Raji (cell line): ENCODE results near the gene PTPN4.

ENCODE experiments used
- POLR2A ChIP-seq: IDR thresholded peaks from 2 replicates; pipeline ENCODE4 v1.6.1; 2011; ENCODE audit warnings: low read depth, low read length, control low read depth; ENCODE audit not compliant: insufficient read depth

PTPN4 gene

GRCh38 chr2:119808516-119809147 is 48.9 kb downstream of the PTPN4 start:
- TF ChIP-seq POLR2A, result no peak

GRCh38 chr2:119809339-119810048 is 49.8 kb downstream of the PTPN4 start:
- TF ChIP-seq POLR2A, result no peak

DNA sequence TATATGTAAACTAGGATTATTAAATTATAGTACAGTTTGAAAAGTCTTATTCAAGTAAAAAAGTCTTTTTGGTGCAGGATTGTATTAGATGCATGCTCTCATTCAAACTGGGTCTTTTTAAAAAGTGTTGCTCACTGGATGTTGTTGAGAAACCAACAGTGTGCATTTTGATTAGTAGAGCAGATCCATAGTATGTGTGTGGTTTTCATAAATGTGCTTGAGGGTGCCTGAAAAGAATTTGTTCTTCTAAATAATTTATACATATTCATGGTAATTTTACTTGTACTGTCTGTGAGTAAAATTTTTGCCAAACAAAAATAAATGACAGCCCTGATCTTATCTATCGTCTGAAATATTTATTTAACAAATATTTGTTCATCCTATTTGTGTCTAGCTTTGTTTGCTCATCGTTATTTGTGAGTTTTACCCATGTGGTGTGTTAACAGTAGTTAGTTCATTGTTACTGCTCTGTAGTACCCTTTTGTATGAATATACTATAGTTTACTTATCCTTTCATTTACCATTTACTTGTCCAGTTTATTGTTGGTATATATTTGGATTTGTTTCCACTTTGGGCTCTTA is 50.4 kb downstream of the PTPN4 start:
- no peak for TF ChIP-seq POLR2A

DNA sequence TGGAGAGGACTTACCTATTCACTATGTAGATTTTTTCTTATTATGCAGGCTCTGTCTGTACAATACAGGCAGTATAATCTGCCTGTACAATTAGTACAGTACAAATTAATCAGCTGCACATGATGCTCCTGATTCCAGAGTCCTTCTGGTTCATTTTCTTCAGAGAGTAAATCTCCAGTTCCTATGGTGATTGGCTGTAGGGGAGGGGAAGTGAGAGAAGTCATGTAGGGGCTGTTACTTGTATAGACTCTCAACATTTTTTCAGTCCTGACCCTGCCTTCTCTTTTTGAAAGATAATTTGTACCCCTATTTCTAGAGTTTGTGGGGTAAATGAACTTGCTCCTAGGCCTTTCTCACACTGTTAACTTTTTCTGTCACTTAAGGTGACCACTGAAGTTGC is 54.5 kb downstream of the PTPN4 start:
- TF ChIP-seq POLR2A, result no peak

DNA sequence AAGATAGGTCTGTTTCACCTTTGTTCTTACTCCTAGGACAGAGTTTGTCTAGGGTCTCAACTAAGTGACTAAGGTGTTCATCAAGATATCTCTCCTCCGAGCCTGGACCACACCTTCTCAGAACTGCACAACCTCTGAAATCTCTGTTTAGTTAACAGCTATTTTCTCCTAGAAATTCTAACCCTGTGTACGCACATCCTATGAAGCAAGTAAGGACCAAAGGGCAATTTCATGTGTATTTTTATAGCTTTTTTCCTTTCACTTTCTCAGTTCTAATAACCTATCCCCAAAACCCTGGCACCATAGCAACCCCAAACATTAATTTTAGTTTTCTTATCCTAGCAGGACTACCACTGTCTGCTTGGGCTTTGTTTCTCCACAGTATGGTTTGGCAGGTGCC is 59.1 kb downstream of the PTPN4 start:
- no peak for TF ChIP-seq POLR2A

DNA sequence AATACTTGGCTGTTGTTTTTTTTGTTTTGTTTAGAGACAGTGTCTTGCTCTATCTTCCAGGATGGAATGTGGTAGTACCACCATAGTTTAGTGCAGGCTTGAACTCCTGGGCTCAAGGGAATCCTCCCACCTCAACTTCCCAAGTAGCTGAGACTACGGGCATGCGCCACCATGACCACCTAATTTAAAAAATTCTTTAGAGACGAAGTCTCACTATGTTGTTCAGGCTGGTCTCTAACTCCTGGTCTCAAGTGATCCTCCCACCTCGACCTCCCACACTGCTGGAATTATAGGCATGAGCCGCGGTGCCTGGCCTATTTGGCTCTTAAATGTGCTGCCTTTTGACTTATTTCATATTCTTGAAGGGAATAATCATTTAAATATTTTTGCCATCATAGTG is 60.1 kb downstream of the PTPN4 start:
- no peak for TF ChIP-seq POLR2A

GRCh38 chr2:119820275-119820674 is 60.6 kb downstream of the PTPN4 start:
- no peak for TF ChIP-seq POLR2A

- no peak for TF ChIP-seq POLR2A
Measured at GRCh38 chr2:119821266-119821665, 61.5 kb downstream of the PTPN4 start.

GRCh38 chr2:119823734-119824334 is 64.1 kb downstream of the PTPN4 start:
- no peak for TF ChIP-seq POLR2A

DNA sequence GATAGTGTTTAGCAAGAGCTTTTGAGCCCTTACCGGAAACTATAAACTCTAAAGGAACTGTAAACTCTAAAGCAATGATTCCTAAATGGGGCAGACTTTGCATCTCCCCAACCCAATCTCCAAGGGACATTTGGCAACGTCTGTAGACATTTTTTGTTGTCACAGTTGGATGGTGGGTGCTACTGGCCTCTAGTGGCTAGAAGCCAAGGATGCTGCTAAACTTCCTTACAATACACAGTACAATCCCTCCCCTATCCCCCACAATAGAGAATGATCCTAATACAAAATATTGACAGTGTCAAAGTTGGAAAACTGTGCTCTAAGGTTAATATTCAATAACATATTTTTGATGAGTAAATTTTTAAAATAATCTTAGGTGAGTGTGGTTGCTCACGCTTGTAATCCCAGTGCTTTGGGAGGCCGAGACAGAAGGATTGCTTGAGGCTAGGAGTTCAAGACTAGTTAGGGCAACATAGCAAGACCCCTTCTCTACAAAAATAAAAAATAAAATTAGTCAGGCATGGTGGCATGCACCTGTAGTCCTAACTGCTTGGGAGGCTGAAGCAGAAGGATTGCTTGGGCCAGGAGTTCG is 66.7 kb downstream of the PTPN4 start:
- TF ChIP-seq POLR2A, result no peak

GRCh38 chr2:119827866-119828507 is 68.3 kb downstream of the PTPN4 start:
- TF ChIP-seq POLR2A, result no peak

GRCh38 chr2:119836455-119837142 is 76.9 kb downstream of the PTPN4 start:
- TF ChIP-seq POLR2A, result no peak

- TF ChIP-seq POLR2A, result no peak
Measured at GRCh38 chr2:119837350-119837749, 77.6 kb downstream of the PTPN4 start.

DNA sequence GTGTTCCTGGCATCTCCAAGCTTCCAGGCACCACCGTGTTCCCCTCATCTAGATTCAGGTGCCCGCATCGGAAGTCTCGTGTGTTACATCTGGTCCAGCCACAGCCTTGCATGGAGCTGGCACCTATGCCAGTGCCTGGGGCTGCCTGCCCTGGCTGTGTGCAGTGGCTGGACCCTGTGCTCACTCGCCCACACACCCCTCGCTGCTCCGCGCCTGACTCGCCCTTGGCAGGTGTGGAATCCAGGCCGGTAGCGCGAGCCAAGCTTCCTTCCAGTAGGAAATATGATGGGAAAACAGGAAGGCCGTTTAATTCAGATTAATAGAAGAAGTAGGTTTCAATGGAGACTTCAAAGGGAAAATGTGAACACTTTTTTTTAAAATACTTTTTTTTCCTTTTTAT is 78.0 kb downstream of the PTPN4 start:
- no peak for TF ChIP-seq POLR2A

DNA sequence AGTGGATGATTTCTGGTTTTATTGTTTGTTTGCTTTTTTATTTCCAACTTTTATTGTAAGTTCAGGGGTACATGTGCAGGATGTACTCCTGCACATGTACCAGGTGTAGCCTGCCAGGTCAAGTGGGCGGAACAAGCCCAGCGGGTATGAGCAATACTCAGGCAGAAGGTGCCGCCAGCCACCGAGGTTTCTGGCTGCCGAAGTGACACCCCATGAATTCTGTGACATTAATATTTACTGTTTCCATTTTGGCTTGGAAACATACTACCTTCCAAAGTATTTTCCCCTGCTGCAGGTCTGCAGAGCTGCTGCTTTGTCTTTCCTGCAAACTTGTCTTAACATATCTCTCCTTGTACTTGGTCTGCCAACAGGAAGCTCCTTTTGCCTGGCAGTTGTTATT is 78.5 kb downstream of the PTPN4 start:
- no peak for TF ChIP-seq POLR2A
